GM12801 (cell line): ENCODE data around the gene FAM234B.

Experiments
- CTCF ChIP-seq: IDR thresholded peaks from one replicate; pipeline ENCODE4 v1.5.1; 2011; ENCODE audit warnings: control low read depth; ENCODE audit not compliant: insufficient read length; ENCODE audit errors: extremely low read depth

The FAM234B gene

GRCh38 chr12:13090054-13090453 is 45.9 kb downstream of the FAM234B start:
- no peak for TF ChIP-seq CTCF

DNA sequence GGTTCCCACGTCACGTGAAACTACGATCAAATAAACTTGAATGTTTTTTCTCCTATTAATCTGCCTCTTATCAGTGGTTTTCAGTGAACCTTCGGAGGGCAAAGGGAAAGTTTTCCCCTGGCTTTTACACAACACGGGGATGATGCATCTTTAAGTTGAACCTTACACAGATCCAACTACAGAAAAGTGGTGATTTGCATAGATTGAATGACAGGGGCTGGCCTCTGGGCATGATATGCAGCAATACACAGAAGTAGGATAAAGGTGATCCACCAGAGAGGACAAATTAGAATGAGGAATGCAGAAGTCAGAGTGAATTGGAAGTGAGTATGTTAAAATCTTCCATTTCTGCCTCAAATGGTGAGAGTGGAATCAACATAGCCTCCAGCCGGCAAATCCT is 47.7 kb downstream of the FAM234B start:
- no peak for TF ChIP-seq CTCF

GRCh38 chr12:13093191-13093847 is 49.1 kb downstream of the FAM234B start:
- TF ChIP-seq CTCF, result no peak

DNA sequence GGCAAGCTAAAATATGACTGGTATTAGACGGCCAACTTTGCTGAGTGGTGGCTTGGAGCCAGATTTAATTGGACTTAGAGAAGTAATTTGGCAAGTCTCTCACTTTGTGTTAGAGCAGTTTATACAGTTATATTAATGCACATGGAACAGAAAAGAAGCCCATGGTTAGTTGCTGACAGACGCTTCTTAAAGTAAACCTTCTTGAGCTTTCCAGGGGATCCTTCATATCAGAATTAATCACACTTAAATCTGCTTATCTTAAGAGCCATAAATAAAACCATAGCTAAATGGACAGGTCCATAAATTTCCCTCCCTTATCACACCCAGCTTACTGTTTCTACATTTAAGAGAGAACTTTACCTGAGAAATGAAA is 49.7 kb downstream of the FAM234B start:
- no peak for TF ChIP-seq CTCF

DNA sequence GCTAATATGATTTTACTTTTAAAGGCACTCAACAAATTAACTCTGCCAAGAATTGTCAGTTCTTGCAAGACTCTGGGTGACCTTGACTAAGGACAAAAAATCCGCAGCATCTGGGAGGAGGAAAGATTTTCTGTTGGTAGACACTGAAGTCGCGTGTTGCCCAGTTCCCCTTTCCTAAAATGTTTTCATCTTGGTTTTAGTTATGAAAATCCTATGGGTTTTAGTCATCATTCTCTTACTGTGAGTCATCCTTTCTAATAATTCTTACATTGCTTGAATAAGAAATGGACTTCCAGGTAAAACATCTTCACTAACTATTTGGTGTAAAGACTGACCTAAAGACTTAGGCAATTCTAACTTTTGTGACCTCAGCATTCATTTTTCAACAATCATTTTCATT is 50.2 kb downstream of the FAM234B start:
- no peak for TF ChIP-seq CTCF

DNA sequence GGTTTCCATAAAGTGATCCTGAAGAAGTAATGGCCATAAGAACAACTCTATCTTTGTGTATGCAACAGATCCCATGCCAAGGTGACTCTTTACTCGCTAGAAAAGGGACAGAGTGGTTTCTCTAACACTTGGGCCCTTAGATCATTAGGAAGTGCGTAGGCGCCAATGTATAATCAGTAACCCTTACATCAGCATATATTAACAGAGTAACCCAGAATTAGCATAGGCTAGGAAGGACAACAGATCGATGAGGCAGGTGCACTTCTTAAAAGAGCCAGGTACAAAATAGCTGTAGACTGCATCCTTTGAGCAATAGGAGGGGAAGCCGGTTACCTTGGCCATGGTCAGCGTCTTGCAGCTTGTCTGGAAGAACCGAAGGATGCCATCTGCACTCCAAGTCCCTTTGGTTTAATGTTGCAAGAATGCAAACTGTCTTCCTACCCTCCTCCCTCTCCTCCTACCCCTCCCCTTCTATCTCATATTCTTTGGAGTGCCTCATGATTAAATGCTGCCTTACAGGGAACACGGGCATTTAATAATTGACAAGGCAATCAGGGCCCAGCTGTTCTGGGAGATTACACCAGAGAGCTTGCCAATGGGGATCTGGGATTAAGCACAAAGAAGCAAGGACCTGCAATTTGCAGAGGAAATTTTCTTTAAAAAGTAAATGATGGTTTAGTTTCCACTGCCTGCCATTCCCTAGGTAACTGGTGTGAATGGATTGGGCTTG is 51.2 kb downstream of the FAM234B start:
- no peak for TF ChIP-seq CTCF

DNA sequence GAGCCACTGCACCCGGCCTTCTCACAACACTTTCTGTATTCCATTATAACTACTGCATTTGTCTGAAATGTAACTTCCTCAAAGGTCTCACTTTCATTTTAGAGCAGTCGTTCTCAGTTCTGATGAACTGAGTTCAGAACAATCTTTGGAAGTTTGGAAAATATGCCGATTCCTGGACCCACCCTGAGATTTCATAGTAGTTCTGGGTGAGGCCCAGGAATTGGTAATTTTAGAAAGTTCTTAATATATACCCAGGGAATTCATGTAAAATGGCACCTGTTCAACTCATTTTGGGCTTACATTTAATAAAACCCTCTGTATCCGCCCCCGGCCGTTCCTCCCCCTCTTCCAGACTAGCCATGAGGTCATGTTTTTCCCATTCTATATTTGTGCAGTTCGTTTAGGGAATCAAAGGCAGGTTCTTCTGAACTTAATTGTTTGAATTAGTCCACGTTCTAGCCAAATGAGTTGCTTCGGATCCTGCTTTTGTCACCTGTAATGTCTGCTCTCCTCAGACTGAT is 53.4 kb downstream of the FAM234B start:
- TF ChIP-seq CTCF, result no peak
